ENCODE data around the gene PAX5. TPM values are rescaled to one million over a fixed set of nuclear protein-coding genes. Genes with fewer than 3 reads are reported as not detected.
A peak's percentile ranks its signal among the peaks of the same experiment; 100 is the strongest.

The PAX5 gene
- polyA plus RNA-seq, 4 donors = under 0.01 to 1.1 (median 0.22) TPM; not detected in 1

GRCh38 chr9:36861528-36862205 lies 172.4 kb downstream of the PAX5 start:
- FAIRE-seq (no peak), DNase-seq (no peak)
- Histone ChIP-seq H3K9me3 (ENCODE audit: control insufficient read depth in 2 of 2, insufficient read depth in 1 of 2, low read depth in 1 of 2, low read length in 1 of 2) (no peaks in the 10 kb centered on the region), H3K4me3 (ENCODE audit: low read depth in 1 of 3, low read length in 3 of 3) (no peak overlapping the region), H3K36me3 (ENCODE audit: control insufficient read depth in 3 of 3, insufficient read depth in 2 of 3, low read depth in 1 of 3, low read length in 3 of 3) (no peaks in the 10 kb centered on the region), H3K4me1 (ENCODE audit: control insufficient read depth in 3 of 3, insufficient read depth in 2 of 3, low read depth in 1 of 3, low read length in 2 of 3) (no peaks in the 10 kb centered on the region), H3K27me3 (ENCODE audit: control insufficient read depth in 3 of 3, insufficient read depth in 3 of 3, low read length in 3 of 3) (peaks cover 0 to 22% (median 0%) of the 10 kb centered on the region in 3 donors), H3K27ac (ENCODE audit: low read depth in 1 of 3, low read length in 2 of 3) (no peak overlapping the region)
- 40 to 65% (median 51%) methylated on average over 7 of the region's 7 CpGs for WGBS, 3 donors

- 78 to 82% (median 82%) methylated on average over 23 of the region's 23 CpGs for WGBS, 3 donors
- Histone ChIP-seq H3K36me3 (ENCODE audit: control insufficient read depth in 3 of 3, insufficient read depth in 2 of 3, low read depth in 1 of 3, low read length in 3 of 3) (no peaks in the 10 kb centered on the region), H3K27me3 (ENCODE audit: control insufficient read depth in 3 of 3, insufficient read depth in 3 of 3, low read length in 3 of 3) (peaks cover 0 to 33% (median 0%) of the 10 kb centered on the region in 3 donors), H3K27ac (ENCODE audit: low read depth in 1 of 3, low read length in 2 of 3) (no peak overlapping the region), H3K4me1 (ENCODE audit: control insufficient read depth in 3 of 3, insufficient read depth in 2 of 3, low read depth in 1 of 3, low read length in 2 of 3) (no peaks in the 10 kb centered on the region), H3K9me3 (ENCODE audit: control insufficient read depth in 2 of 2, insufficient read depth in 1 of 2, low read depth in 1 of 2, low read length in 1 of 2) (no peaks in the 10 kb centered on the region), H3K4me3 (ENCODE audit: low read depth in 1 of 3, low read length in 3 of 3) (no peak overlapping the region)
- DNase-seq = no peak
- FAIRE-seq = no peak
Measured at GRCh38 chr9:36858805-36859375, 175.2 kb downstream of the PAX5 start.

DNA sequence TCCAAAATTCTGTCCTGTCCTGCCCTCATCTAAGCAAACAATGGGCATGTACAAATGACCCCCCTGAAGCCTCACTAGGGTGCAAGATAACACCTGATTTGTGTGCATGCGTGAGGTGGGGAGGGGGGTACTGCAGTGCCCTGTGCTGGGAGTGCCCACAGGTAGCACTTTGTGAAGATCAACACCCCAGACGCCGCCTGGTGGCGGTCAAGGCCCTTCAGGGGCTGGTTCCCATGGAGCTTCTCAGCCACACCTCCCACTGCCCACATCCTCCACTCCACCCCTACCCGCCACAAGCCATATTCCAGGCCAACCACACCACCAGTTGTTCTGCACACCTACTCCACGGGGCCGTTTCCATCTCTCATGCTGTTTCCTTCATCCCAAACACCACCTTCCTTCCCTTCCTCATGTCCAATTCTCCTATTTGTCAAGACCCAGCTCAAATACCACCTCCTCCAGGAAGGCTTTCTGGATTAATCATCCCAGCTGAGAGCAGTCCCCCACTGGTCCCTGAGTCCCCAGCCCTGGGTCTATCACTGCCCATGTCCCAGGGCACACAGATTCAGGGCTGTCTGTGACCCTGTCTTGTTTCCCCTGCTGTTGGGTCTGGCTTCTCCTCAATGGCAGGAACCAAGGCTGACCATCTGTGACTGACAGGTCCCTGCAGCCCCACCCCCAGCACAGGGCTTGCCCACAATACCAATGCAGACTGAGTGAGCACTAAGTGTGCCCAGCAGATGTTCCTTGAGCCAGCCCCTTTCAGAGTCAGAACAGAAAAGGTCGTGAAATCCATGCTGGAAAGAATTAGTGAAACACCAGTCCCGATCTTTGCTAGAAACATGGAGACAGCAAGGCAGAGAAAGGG lies 178.4 kb downstream of the PAX5 start:
- Histone ChIP-seq H3K4me1 (ENCODE audit: control insufficient read depth in 3 of 3, insufficient read depth in 2 of 3, low read depth in 1 of 3, low read length in 2 of 3) (no peaks in the 10 kb centered on the region), H3K27me3 (ENCODE audit: control insufficient read depth in 3 of 3, insufficient read depth in 3 of 3, low read length in 3 of 3) (peaks cover 0 to 34% (median 0%) of the 10 kb centered on the region in 3 donors), H3K36me3 (ENCODE audit: control insufficient read depth in 3 of 3, insufficient read depth in 2 of 3, low read depth in 1 of 3, low read length in 3 of 3) (no peaks in the 10 kb centered on the region), H3K4me3 (ENCODE audit: low read depth in 1 of 3, low read length in 3 of 3) (no peak overlapping the region), H3K27ac (ENCODE audit: low read depth in 1 of 3, low read length in 2 of 3) (no peak overlapping the region), H3K9me3 (ENCODE audit: control insufficient read depth in 2 of 2, insufficient read depth in 1 of 2, low read depth in 1 of 2, low read length in 1 of 2) (no peaks in the 10 kb centered on the region)
- 43 to 56% (median 53%) methylated on average over 9 of the region's 9 CpGs for WGBS, 3 donors
- FAIRE-seq (no peak), DNase-seq (peak; percentile 12 to 36)

GRCh38 chr9:36854751-36855150 lies 179.3 kb downstream of the PAX5 start:
- Histone ChIP-seq H3K27ac (ENCODE audit: low read depth in 1 of 3, low read length in 2 of 3) (no peak overlapping the region), H3K36me3 (ENCODE audit: control insufficient read depth in 3 of 3, insufficient read depth in 2 of 3, low read depth in 1 of 3, low read length in 3 of 3) (no peaks in the 10 kb centered on the region), H3K9me3 (ENCODE audit: control insufficient read depth in 2 of 2, insufficient read depth in 1 of 2, low read depth in 1 of 2, low read length in 1 of 2) (no peaks in the 10 kb centered on the region), H3K4me1 (ENCODE audit: control insufficient read depth in 3 of 3, insufficient read depth in 2 of 3, low read depth in 1 of 3, low read length in 2 of 3) (no peaks in the 10 kb centered on the region), H3K27me3 (ENCODE audit: control insufficient read depth in 3 of 3, insufficient read depth in 3 of 3, low read length in 3 of 3) (peaks cover 0 to 32% (median 0%) of the 10 kb centered on the region in 3 donors), H3K4me3 (ENCODE audit: low read depth in 1 of 3, low read length in 3 of 3) (no peak overlapping the region)
- DNase-seq (no peak), FAIRE-seq (no peak)
- WGBS, 3 donors = 79 to 86% (median 86%) methylated on average over 10 of the region's 10 CpGs

- H3K4me1 ChIP-seq (ENCODE audit: control insufficient read depth in 3 of 3, insufficient read depth in 2 of 3, low read depth in 1 of 3, low read length in 2 of 3) = no peaks in the 10 kb centered on the region
- no peak overlapping the region for H3K27ac ChIP-seq (ENCODE audit: low read depth in 1 of 3, low read length in 2 of 3)
- peaks cover 0 to 27% (median 0%) of the 10 kb centered on the region in 3 donors for H3K27me3 ChIP-seq (ENCODE audit: control insufficient read depth in 3 of 3, insufficient read depth in 3 of 3, low read length in 3 of 3)
- WGBS, 3 donors = 63 to 78% (median 75%) methylated on average over 13 of the region's 13 CpGs
- H3K9me3 ChIP-seq (ENCODE audit: control insufficient read depth in 2 of 2, insufficient read depth in 1 of 2, low read depth in 1 of 2, low read length in 1 of 2) = no peaks in the 10 kb centered on the region
- FAIRE-seq (no peak), DNase-seq (no peak)
- no peak overlapping the region for H3K4me3 ChIP-seq (ENCODE audit: low read depth in 1 of 3, low read length in 3 of 3)
- no peaks in the 10 kb centered on the region for H3K36me3 ChIP-seq (ENCODE audit: control insufficient read depth in 3 of 3, insufficient read depth in 2 of 3, low read depth in 1 of 3, low read length in 3 of 3)
Measured at GRCh38 chr9:36854034-36854433, 180.0 kb downstream of the PAX5 start.

DNA sequence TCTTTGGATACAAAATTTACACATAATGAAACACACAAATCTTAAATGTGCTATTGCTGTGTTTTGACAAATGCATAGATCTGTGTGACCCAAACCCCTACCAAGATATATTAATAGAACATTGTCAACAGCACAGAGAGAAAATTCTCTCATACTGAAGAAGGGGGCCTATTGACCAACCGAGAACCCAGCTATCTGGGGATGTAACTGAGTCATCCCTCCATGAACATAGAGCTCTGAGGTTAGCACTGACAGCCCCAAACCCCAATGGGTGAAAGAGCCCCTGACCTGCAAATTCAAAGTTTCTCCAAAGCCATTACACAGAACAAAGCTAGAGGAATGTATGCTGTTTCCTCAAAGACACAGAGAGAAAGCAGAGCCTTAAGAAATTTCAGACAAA lies 180.8 kb downstream of the PAX5 start:
- no peak for FAIRE-seq
- no peaks in the 10 kb centered on the region for H3K36me3 ChIP-seq (ENCODE audit: control insufficient read depth in 3 of 3, insufficient read depth in 2 of 3, low read depth in 1 of 3, low read length in 3 of 3)
- 68 to 89% (median 70%) methylated on average over 1 of the region's 1 CpG for WGBS, 3 donors
- H3K9me3 ChIP-seq (ENCODE audit: control insufficient read depth in 2 of 2, insufficient read depth in 1 of 2, low read depth in 1 of 2, low read length in 1 of 2) = no peaks in the 10 kb centered on the region
- no peak overlapping the region for H3K27ac ChIP-seq (ENCODE audit: low read depth in 1 of 3, low read length in 2 of 3)
- H3K27me3 ChIP-seq (ENCODE audit: control insufficient read depth in 3 of 3, insufficient read depth in 3 of 3, low read length in 3 of 3) = peaks cover 0 to 27% (median 0%) of the 10 kb centered on the region in 3 donors
- no peak for DNase-seq
- no peaks in the 10 kb centered on the region for H3K4me1 ChIP-seq (ENCODE audit: control insufficient read depth in 3 of 3, insufficient read depth in 2 of 3, low read depth in 1 of 3, low read length in 2 of 3)
- no peak overlapping the region for H3K4me3 ChIP-seq (ENCODE audit: low read depth in 1 of 3, low read length in 3 of 3)

DNA sequence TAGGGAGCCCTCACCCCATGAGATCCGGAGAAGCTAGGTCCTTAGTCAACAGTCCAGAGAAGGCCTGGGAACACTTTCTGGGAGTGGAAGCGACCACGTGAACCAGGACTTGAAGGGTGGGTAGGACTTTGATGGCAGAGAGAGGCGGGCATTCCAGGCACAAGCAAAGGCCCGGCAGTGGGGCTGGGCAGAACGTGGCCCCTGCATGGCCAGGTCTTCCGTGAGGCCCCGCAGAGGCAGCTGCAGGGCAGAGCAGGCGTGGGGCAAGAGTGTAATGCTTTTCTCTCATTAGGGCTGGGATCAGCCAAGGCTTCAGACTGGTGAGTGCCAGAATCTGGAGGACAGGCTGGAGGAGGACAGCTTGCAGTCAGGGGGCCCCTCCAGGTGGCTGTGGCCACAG lies 184.1 kb downstream of the PAX5 start:
- H3K27me3 ChIP-seq (ENCODE audit: control insufficient read depth in 3 of 3, insufficient read depth in 3 of 3, low read length in 3 of 3) = peaks cover 0 to 15% (median 0%) of the 10 kb centered on the region in 3 donors
- H3K4me3 ChIP-seq (ENCODE audit: low read depth in 1 of 3, low read length in 3 of 3) = no peak overlapping the region
- no peak for FAIRE-seq
- no peaks in the 10 kb centered on the region for H3K9me3 ChIP-seq (ENCODE audit: control insufficient read depth in 2 of 2, insufficient read depth in 1 of 2, low read depth in 1 of 2, low read length in 1 of 2)
- no peak for DNase-seq
- H3K36me3 ChIP-seq (ENCODE audit: control insufficient read depth in 3 of 3, insufficient read depth in 2 of 3, low read depth in 1 of 3, low read length in 3 of 3) = no peaks in the 10 kb centered on the region
- 79 to 85% (median 81%) methylated on average over 9 of the region's 9 CpGs for WGBS, 3 donors
- no peak overlapping the region for H3K27ac ChIP-seq (ENCODE audit: low read depth in 1 of 3, low read length in 2 of 3)
- H3K4me1 ChIP-seq (ENCODE audit: control insufficient read depth in 3 of 3, insufficient read depth in 2 of 3, low read depth in 1 of 3, low read length in 2 of 3) = no peaks in the 10 kb centered on the region

- Histone ChIP-seq H3K9me3 (ENCODE audit: control insufficient read depth in 2 of 2, insufficient read depth in 1 of 2, low read depth in 1 of 2, low read length in 1 of 2) (no peaks in the 10 kb centered on the region), H3K27ac (ENCODE audit: low read depth in 1 of 3, low read length in 2 of 3) (no peak overlapping the region), H3K4me1 (ENCODE audit: control insufficient read depth in 3 of 3, insufficient read depth in 2 of 3, low read depth in 1 of 3, low read length in 2 of 3) (no peaks in the 10 kb centered on the region), H3K4me3 (ENCODE audit: low read depth in 1 of 3, low read length in 3 of 3) (no peak overlapping the region), H3K27me3 (ENCODE audit: control insufficient read depth in 3 of 3, insufficient read depth in 3 of 3, low read length in 3 of 3) (peaks cover 0 to 9% (median 0%) of the 10 kb centered on the region in 3 donors), H3K36me3 (ENCODE audit: control insufficient read depth in 3 of 3, insufficient read depth in 2 of 3, low read depth in 1 of 3, low read length in 3 of 3) (no peaks in the 10 kb centered on the region)
- WGBS, 3 donors = 80 to 87% (median 85%) methylated on average over 5 of the region's 5 CpGs
- FAIRE-seq (no peak), DNase-seq (no peak)
Measured at GRCh38 chr9:36848946-36849345, 185.1 kb downstream of the PAX5 start.
